ENCODE results near the gene ZNFX1.
"Not testable (repeated sequence)": the region's sequence is repeated elsewhere in the genome, so short reads cannot be mapped to it uniquely, and the experiment has no call there.

DNA sequence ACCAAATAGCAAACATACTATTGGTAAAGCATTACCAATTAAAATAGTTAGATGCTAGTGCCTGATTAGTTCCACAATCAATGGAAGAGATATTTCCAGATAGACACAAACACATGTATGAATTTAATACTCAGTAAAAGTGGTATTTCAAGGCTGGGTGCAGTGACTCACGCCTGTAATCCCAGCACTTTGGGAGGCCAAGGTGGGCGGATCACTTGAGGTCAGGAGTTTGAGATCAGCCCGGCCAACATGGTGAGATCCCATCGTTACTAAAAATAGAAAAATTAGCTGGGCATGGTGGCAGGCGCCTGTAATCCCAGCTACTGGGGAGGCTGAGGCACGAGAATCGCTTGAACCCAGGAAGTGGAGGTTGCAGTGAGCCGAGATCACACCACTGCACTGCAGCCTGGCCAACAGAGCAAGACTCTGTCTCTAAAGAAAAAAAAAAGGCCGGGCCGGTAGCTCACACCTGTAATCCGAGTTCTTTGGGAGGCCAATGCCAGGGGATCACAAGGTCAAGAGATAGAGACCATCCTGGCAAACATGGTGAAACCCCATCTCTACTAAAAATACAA is 84.8 kb downstream of the ZNFX1 start:
- TF ChIP-seq, protein P1, sequence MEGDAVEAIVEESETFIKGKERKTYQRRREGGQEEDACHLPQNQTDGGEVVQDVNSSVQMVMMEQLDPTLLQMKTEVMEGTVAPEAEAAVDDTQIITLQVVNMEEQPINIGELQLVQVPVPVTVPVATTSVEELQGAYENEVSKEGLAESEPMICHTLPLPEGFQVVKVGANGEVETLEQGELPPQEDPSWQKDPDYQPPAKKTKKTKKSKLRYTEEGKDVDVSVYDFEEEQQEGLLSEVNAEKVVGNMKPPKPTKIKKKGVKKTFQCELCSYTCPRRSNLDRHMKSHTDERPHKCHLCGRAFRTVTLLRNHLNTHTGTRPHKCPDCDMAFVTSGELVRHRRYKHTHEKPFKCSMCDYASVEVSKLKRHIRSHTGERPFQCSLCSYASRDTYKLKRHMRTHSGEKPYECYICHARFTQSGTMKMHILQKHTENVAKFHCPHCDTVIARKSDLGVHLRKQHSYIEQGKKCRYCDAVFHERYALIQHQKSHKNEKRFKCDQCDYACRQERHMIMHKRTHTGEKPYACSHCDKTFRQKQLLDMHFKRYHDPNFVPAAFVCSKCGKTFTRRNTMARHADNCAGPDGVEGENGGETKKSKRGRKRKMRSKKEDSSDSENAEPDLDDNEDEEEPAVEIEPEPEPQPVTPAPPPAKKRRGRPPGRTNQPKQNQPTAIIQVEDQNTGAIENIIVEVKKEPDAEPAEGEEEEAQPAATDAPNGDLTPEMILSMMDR (IDR thresholded peaks at IDR 0.05; ENCODE audit: insufficient read depth, low read length), result not testable (repeated sequence)
- not testable (repeated sequence) for TF ChIP-seq POLR2AphosphoS5 (IDR thresholded peaks at IDR 0.05; ENCODE audit: low read depth); SPI1 (IDR thresholded peaks at IDR 0.05; ENCODE audit: borderline replicate concordance, low read depth); GABPA (IDR thresholded peaks at IDR 0.05; ENCODE audit: low read depth)
- TF ChIP-seq, protein P2, sequence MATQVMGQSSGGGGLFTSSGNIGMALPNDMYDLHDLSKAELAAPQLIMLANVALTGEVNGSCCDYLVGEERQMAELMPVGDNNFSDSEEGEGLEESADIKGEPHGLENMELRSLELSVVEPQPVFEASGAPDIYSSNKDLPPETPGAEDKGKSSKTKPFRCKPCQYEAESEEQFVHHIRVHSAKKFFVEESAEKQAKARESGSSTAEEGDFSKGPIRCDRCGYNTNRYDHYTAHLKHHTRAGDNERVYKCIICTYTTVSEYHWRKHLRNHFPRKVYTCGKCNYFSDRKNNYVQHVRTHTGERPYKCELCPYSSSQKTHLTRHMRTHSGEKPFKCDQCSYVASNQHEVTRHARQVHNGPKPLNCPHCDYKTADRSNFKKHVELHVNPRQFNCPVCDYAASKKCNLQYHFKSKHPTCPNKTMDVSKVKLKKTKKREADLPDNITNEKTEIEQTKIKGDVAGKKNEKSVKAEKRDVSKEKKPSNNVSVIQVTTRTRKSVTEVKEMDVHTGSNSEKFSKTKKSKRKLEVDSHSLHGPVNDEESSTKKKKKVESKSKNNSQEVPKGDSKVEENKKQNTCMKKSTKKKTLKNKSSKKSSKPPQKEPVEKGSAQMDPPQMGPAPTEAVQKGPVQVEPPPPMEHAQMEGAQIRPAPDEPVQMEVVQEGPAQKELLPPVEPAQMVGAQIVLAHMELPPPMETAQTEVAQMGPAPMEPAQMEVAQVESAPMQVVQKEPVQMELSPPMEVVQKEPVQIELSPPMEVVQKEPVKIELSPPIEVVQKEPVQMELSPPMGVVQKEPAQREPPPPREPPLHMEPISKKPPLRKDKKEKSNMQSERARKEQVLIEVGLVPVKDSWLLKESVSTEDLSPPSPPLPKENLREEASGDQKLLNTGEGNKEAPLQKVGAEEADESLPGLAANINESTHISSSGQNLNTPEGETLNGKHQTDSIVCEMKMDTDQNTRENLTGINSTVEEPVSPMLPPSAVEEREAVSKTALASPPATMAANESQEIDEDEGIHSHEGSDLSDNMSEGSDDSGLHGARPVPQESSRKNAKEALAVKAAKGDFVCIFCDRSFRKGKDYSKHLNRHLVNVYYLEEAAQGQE (IDR thresholded peaks at IDR 0.05; ENCODE audit: insufficient replicate concordance, low read depth), result not testable (repeated sequence)
